HCT116 (cell line): ENCODE results near the gene USP17L27. TPM values are rescaled to one million over a fixed set of nuclear protein-coding genes. Genes with fewer than 3 reads are reported as not detected.
"Not testable (repeated sequence)": the region's sequence is repeated elsewhere in the genome, so short reads cannot be mapped to it uniquely, and the experiment has no call there.

Experiments
- ATAC-seq: fragments of 200-7000 bp; cut with Tn5 transposase; 2 replicates; pipeline ENCODE4 v1.9.1; 2020; ENCODE audit warnings: mild to moderate bottlenecking, moderate library complexity
- BruUV-seq: library from RNA; stranded (reverse); fragments of 400-500 nt; replicated peaks from 2 replicates; lab custom pipeline; 2021; lab: Mats Ljungman, UMichigan
- CTCF ChIA-PET: fragments of 300-600 bp; sonication (Branson Sonifier 250); formaldehyde crosslinking; loops from one replicate; lab custom pipeline; 2021; ENCODE audit warnings: antibody characterized with exemption; lab: Charles Lee
- POLR2A ChIA-PET: fragments of 300-600, 350-600 bp; sonication (Branson Sonifier 250); formaldehyde crosslinking; loops from one replicate; lab custom pipeline; 2021; ENCODE audit warnings: antibody characterized with exemption; lab: Charles Lee
- RAD21 ChIA-PET, 2 experiments: fragments of 300-600 bp; sonication (Branson Sonifier 250); formaldehyde crosslinking; loops; one replicate each; lab custom pipeline; 2023; ENCODE audit warnings: low total read pairs in 2 of 2; ENCODE audit not compliant: uncharacterized antibody in 2 of 2, unreplicated experiment in 2 of 2, low non-redundant PET in 1 of 2; lab: Charles Lee
- DNase-seq: peaks from one replicate; pipeline ENCODE4 v3.0.0-alpha.2; 2010; ENCODE audit warnings: low read depth, low spot score
- H2AFZ ChIP-seq: fragments of 200-600 bp; shearing (Covaris generic), sonication (generic); 2 replicates; pipeline ENCODE4 v1.6.1; 2017; ENCODE audit warnings: low read depth, mixed run types, mixed read lengths, antibody characterized with exemption, low read length; ENCODE audit not compliant: poor library complexity, severe bottlenecking
- H3K27ac ChIP-seq: 2 replicates; pipeline ENCODE4 v1.5.1; 2012; ENCODE audit warnings: low read depth, low read length
- H3K27me3 ChIP-seq: fragments of 200-600 bp; sonication (generic); 2 replicates; pipeline ENCODE4 v1.6.1; 2016; ENCODE audit warnings: mixed run types, low read length, mixed read lengths; ENCODE audit not compliant: insufficient read depth
- H3K36me3 ChIP-seq, 2 experiments: fragments of 200-500 bp in 1 of 2; fragments of 200-600 bp in 1 of 2; sonication (Bioruptor generic) in 1 of 2; sonication (generic) in 1 of 2; 2 replicates each; pipeline versions ENCODE4 v1.5.1 to v1.6.1; 2014 to 2016; ENCODE audit warnings: low read length in 2 of 2, inconsistent platforms in 1 of 2, mixed read lengths in 1 of 2, mixed run types in 1 of 2; ENCODE audit not compliant: insufficient read depth in 2 of 2, control insufficient read depth in 1 of 2
- H3K4me1 ChIP-seq, 2 experiments: fragments of 200-600 bp in 1 of 2; sonication (generic) in 1 of 2; 2 replicates each; pipeline versions ENCODE4 v1.5.1 to v1.6.1; 2012 to 2017; ENCODE audit warnings: low read length in 2 of 2, inconsistent platforms in 1 of 2, mild to moderate bottlenecking in 1 of 2, mixed read lengths in 1 of 2, mixed run types in 1 of 2, moderate library complexity in 1 of 2; ENCODE audit not compliant: insufficient read depth in 2 of 2, control insufficient read depth in 1 of 2
- H3K4me2 ChIP-seq: fragments of 200-600 bp; sonication (generic); 2 replicates; pipeline ENCODE4 v1.6.1; 2017; ENCODE audit warnings: mixed run types, low read length, mixed read lengths
- H3K4me3 ChIP-seq, 2 experiments: fragments of 200-600 bp in 1 of 2; sonication (generic) in 1 of 2; replicated peaks in 1 of 2; 2 replicates each; pipeline ENCODE4 v1.5.1; 2011 to 2016; ENCODE audit warnings: low read length in 2 of 2, control low read depth in 1 of 2, low read depth in 1 of 2, mild to moderate bottlenecking in 1 of 2, mixed read lengths in 1 of 2, mixed run types in 1 of 2
- H3K79me2 ChIP-seq: fragments of 200-600 bp; sonication (generic); 2 replicates; pipeline ENCODE4 v1.6.1; 2017; ENCODE audit warnings: mild to moderate bottlenecking, mixed run types, low read length, moderate library complexity, mixed read lengths; ENCODE audit not compliant: insufficient read depth
- H3K9ac ChIP-seq: fragments of 200-600 bp; sonication (generic); 2 replicates; pipeline ENCODE4 v1.6.1; 2016; ENCODE audit warnings: low read length, mixed read lengths
- H3K9me2 ChIP-seq: fragments of 200-600 bp; sonication (generic), shearing (Covaris generic); 2 replicates; pipeline ENCODE4 v1.6.1; 2017; ENCODE audit warnings: mixed run types, mild to moderate bottlenecking, moderate library complexity; ENCODE audit not compliant: insufficient read depth
- H3K9me3 ChIP-seq, 2 experiments: fragments of 200-500 bp in 1 of 2; fragments of 200-600 bp in 1 of 2; sonication (Bioruptor generic) in 1 of 2; sonication (generic) in 1 of 2; 2 replicates each; pipeline ENCODE4 v1.6.1; 2014 to 2017; ENCODE audit warnings: low read length in 2 of 2, mixed read lengths in 2 of 2, inconsistent platforms in 1 of 2, low read depth in 1 of 2, mild to moderate bottlenecking in 1 of 2, mixed run types in 1 of 2, moderate library complexity in 1 of 2; ENCODE audit not compliant: control insufficient read depth in 1 of 2, insufficient read depth in 1 of 2
- H4K20me1 ChIP-seq: fragments of 200-600 bp; sonication (generic), shearing (Covaris generic); 2 replicates; pipeline ENCODE4 v1.6.1; 2017; ENCODE audit warnings: mixed run types, mild to moderate bottlenecking, moderate library complexity; ENCODE audit not compliant: insufficient read depth
- intact Hi-C: fragments of 100-400 bp; cut with micrococcal nuclease; formaldehyde crosslinking; loops from 2 replicates; pipeline ENCODE4 v1.10.0; 2022
- total RNA-seq: library from RNA; stranded (reverse); gene quantifications from one replicate; pipeline ENCODE4 v1.2.1, GENCODE V29; 2021; ENCODE audit not compliant: unreplicated experiment

Gene USP17L27
- total RNA-seq, 1 experiment from 2014 or later, result not detected

GRCh38 chr4:9334358-9334757, 9.6 kb upstream of the USP17L27 start, which contains the start of gene USP17L26:
USP17L26 (plus strand) TSS chr4:9334658; CDS start chr4:9334658, 0 bp downstream.
- POLR2A ChIA-PET, H2AFZ ChIP-seq, H3K9me3 ChIP-seq, ATAC-seq, H3K9me2 ChIP-seq, H3K27ac ChIP-seq, H3K36me3 ChIP-seq, RAD21 ChIA-PET, CTCF ChIA-PET, intact Hi-C loops, H3K4me1 ChIP-seq, H3K27me3 ChIP-seq, DNase-seq, H3K4me2 ChIP-seq, H4K20me1 ChIP-seq, H3K9ac ChIP-seq, BruUV-seq, H3K79me2 ChIP-seq, H3K4me3 ChIP-seq: not testable (repeated sequence)

- H3K4me1 ChIP-seq, ATAC-seq, H4K20me1 ChIP-seq, CTCF ChIA-PET, H2AFZ ChIP-seq, H3K36me3 ChIP-seq, H3K4me3 ChIP-seq, POLR2A ChIA-PET, H3K79me2 ChIP-seq, H3K9me3 ChIP-seq, H3K27ac ChIP-seq, BruUV-seq, RAD21 ChIA-PET, H3K9ac ChIP-seq, intact Hi-C loops, H3K27me3 ChIP-seq, DNase-seq, H3K9me2 ChIP-seq, H3K4me2 ChIP-seq: not testable (repeated sequence)
Observed at GRCh38 chr4:9339103-9339502, 4.8 kb upstream of the USP17L27 start, which contains the start of gene USP17L5. USP17L5 (plus strand) TSS chr4:9339403; CDS start chr4:9339403, 0 bp downstream.

GRCh38 chr4:9348593-9348992, 4.6 kb downstream of the USP17L27 start, which contains the start of gene USP17L28:
USP17L28 (plus strand) TSS chr4:9348893; CDS start chr4:9348893, 0 bp downstream.
- ATAC-seq, H3K27ac ChIP-seq, H3K36me3 ChIP-seq, CTCF ChIA-PET, H3K79me2 ChIP-seq, POLR2A ChIA-PET, intact Hi-C loops, H3K4me3 ChIP-seq, H3K9ac ChIP-seq, H2AFZ ChIP-seq, H3K27me3 ChIP-seq, H3K9me3 ChIP-seq, BruUV-seq, H3K4me1 ChIP-seq, H3K9me2 ChIP-seq, DNase-seq, H3K4me2 ChIP-seq, H4K20me1 ChIP-seq, RAD21 ChIA-PET: not testable (repeated sequence)

GRCh38 chr4:9350866-9351265, 6.9 kb downstream of the USP17L27 start:
- H2AFZ ChIP-seq, H3K9ac ChIP-seq, H3K27ac ChIP-seq, H3K4me2 ChIP-seq, H4K20me1 ChIP-seq, H3K4me1 ChIP-seq, H3K9me2 ChIP-seq, H3K36me3 ChIP-seq, intact Hi-C loops, H3K79me2 ChIP-seq, ATAC-seq, POLR2A ChIA-PET, H3K27me3 ChIP-seq, DNase-seq, H3K4me3 ChIP-seq, BruUV-seq, H3K9me3 ChIP-seq, CTCF ChIA-PET, RAD21 ChIA-PET: not testable (repeated sequence)
